ENCODE results near the gene CARD14. TPM values are rescaled to one million over a fixed set of nuclear protein-coding genes. Genes with fewer than 3 reads are reported as not detected.

Gene CARD14
- total RNA-seq, 4 donors from 2014 or later: 0.14 to 0.75 (median 0.48) TPM; not detected in 1

GRCh38 chr17:80222376-80223141 is 52.7 kb downstream of the CARD14 start:
- H3K36me3 ChIP-seq: no peaks in the 10 kb centered on the region
- intact Hi-C loops (cut with DNase I; ENCODE audit: low total_unique reads): no loop called here
- H3K9me3 ChIP-seq: no peaks in the 10 kb centered on the region
- H3K27me3 ChIP-seq: no peaks in the 10 kb centered on the region
- peaks cover 3 to 27% (median 20%) of the 10 kb centered on the region in 4 donors for H3K4me1 ChIP-seq
- TF ChIP-seq POLR2AphosphoS5 (IDR thresholded peaks at IDR 0.05): no peak
- no peak for TF ChIP-seq EP300 (IDR thresholded peaks at IDR 0.05; ENCODE audit: low read depth)
- TF ChIP-seq CTCF (IDR thresholded peaks at IDR 0.05): no peak
- no peak for TF ChIP-seq POLR2A (IDR thresholded peaks at IDR 0.05)
- no peak for DNase-seq
- H3K27ac ChIP-seq: no peak overlapping the region
- H3K4me3 ChIP-seq: no peak overlapping the region
- in situ Hi-C loops (cut with MboI; ENCODE audit: low pct_ligation_motif_present in 1 of 4, low pct_unique_long_range_greater_than_20kb in 1 of 4, low sequenced_read_pairs in 3 of 4): no loop called here
- 91 to 97% methylated on average over 11 to 18 of the region's 18 CpGs for WGBS, 2 donors (ENCODE audit: low coverage in 1 of 2)

- TF ChIP-seq EP300 (IDR thresholded peaks at IDR 0.05; ENCODE audit: low read depth): no peak
- TF ChIP-seq POLR2AphosphoS5 (IDR thresholded peaks at IDR 0.05): no peak
- TF ChIP-seq POLR2A (IDR thresholded peaks at IDR 0.05): no peak
- TF ChIP-seq CTCF (IDR thresholded peaks at IDR 0.05): no peak
- DNase-seq: no peak
- WGBS, 2 donors (ENCODE audit: low coverage in 1 of 2): 91 to 100% methylated on average over 2 to 18 of the region's 18 CpGs
- in situ Hi-C loops (cut with MboI; ENCODE audit: low pct_ligation_motif_present in 1 of 4, low pct_unique_long_range_greater_than_20kb in 1 of 4, low sequenced_read_pairs in 3 of 4): no loop called here
- Histone ChIP-seq H3K36me3 (no peaks in the 10 kb centered on the region), H3K27ac (no peak overlapping the region), H3K4me1 (peaks cover 3 to 26% (median 19%) of the 10 kb centered on the region in 4 donors), H3K4me3 (no peak overlapping the region), H3K9me3 (no peaks in the 10 kb centered on the region), H3K27me3 (no peaks in the 10 kb centered on the region)
- intact Hi-C loops (cut with DNase I; ENCODE audit: low total_unique reads): no loop called here
Measured at GRCh38 chr17:80223142-80223815, 53.4 kb downstream of the CARD14 start.

- Histone ChIP-seq H3K27ac (no peak overlapping the region), H3K36me3 (no peaks in the 10 kb centered on the region), H3K9me3 (no peaks in the 10 kb centered on the region), H3K4me1 (peaks cover 0 to 21% (median 16%) of the 10 kb centered on the region in 4 donors), H3K4me3 (no peak overlapping the region), H3K27me3 (no peaks in the 10 kb centered on the region)
- intact Hi-C loops (cut with DNase I; ENCODE audit: low total_unique reads) (no loop called here), in situ Hi-C loops (cut with MboI; ENCODE audit: low pct_ligation_motif_present in 1 of 4, low pct_unique_long_range_greater_than_20kb in 1 of 4, low sequenced_read_pairs in 3 of 4) (no loop called here)
- no peak for TF ChIP-seq EP300 (IDR thresholded peaks at IDR 0.05; ENCODE audit: low read depth)
- no peak for TF ChIP-seq POLR2A (IDR thresholded peaks at IDR 0.05)
- no peak for TF ChIP-seq CTCF (IDR thresholded peaks at IDR 0.05)
- TF ChIP-seq POLR2AphosphoS5 (IDR thresholded peaks at IDR 0.05): no peak
- DNase-seq: no peak
- 89 to 91% methylated on average over 9 to 11 of the region's 11 CpGs for WGBS, 2 donors (ENCODE audit: low coverage in 1 of 2)
Measured at GRCh38 chr17:80223838-80224497, 54.1 kb downstream of the CARD14 start.

GRCh38 chr17:80224683-80225082 is 54.9 kb downstream of the CARD14 start:
- intact Hi-C loops (cut with DNase I; ENCODE audit: low total_unique reads) (no loop called here), in situ Hi-C loops (cut with MboI; ENCODE audit: low pct_ligation_motif_present in 1 of 4, low pct_unique_long_range_greater_than_20kb in 1 of 4, low sequenced_read_pairs in 3 of 4) (loop anchor here in 1 of 4 donors (25.0 kb wide), 1 partner anchor 137 kb away; no protein-coding TSS in a partner anchor)
- WGBS, 2 donors (ENCODE audit: low coverage in 1 of 2): 88 to 100% methylated on average over 1 to 6 of the region's 6 CpGs
- Histone ChIP-seq H3K36me3 (no peaks in the 10 kb centered on the region), H3K27me3 (no peaks in the 10 kb centered on the region), H3K4me1 (peaks cover 0 to 14% (median 10%) of the 10 kb centered on the region in 4 donors), H3K27ac (no peak overlapping the region), H3K9me3 (no peaks in the 10 kb centered on the region), H3K4me3 (no peak overlapping the region)
- DNase-seq: no peak
- no peak for TF ChIP-seq CTCF (IDR thresholded peaks at IDR 0.05)
- no peak for TF ChIP-seq POLR2AphosphoS5 (IDR thresholded peaks at IDR 0.05)
- no peak for TF ChIP-seq EP300 (IDR thresholded peaks at IDR 0.05; ENCODE audit: low read depth)
- no peak for TF ChIP-seq POLR2A (IDR thresholded peaks at IDR 0.05)
